Lung (tissue), 12 donors: ENCODE data around the gene LSS. TPM values are rescaled to one million over a fixed set of nuclear protein-coding genes. Genes with fewer than 3 reads are reported as not detected.
A peak's percentile ranks its signal among the peaks of the same experiment; 100 is the strongest.

Source experiments
- ATAC-seq: fragments of 200-7000 bp; cut with Tn5 transposase; one replicate; pipeline ENCODE4 v1.9.1; 2020; ENCODE audit warnings: moderate number of reproducible peaks; ENCODE audit not compliant: insufficient read depth, low FRiP score
- DNase-seq, 3 donors: peaks; one replicate each; pipeline ENCODE4 v3.0.0-alpha.2; 2013 to 2017
- H3K27ac ChIP-seq, 2 donors: one replicate each; pipeline ENCODE4 v1.5.1; 2013; ENCODE audit warnings: mild to moderate bottlenecking in 2 of 2, moderate library complexity in 2 of 2, control low read depth in 1 of 2, inconsistent platforms in 1 of 2, low read depth in 1 of 2, low read length in 1 of 2
- H3K27me3 ChIP-seq, 3 donors: one replicate each; pipeline ENCODE4 v1.5.1; 2013; ENCODE audit warnings: low read length in 2 of 3; ENCODE audit not compliant: control insufficient read depth in 3 of 3, insufficient read depth in 3 of 3
- H3K36me3 ChIP-seq, 4 donors: one replicate each; pipeline ENCODE4 v1.5.1; 2013; ENCODE audit warnings: low read length in 4 of 4, mild to moderate bottlenecking in 1 of 4, moderate library complexity in 1 of 4; ENCODE audit not compliant: control insufficient read depth in 4 of 4, insufficient read depth in 4 of 4
- H3K4me1 ChIP-seq, 5 donors: one replicate each; pipeline ENCODE4 v1.5.1; 2013; ENCODE audit warnings: low read length in 5 of 5, mild to moderate bottlenecking in 2 of 5, moderate library complexity in 1 of 5; ENCODE audit not compliant: control insufficient read depth in 5 of 5, insufficient read depth in 5 of 5
- H3K4me3 ChIP-seq: one replicate; pipeline ENCODE4 v1.5.1; 2013; ENCODE audit warnings: mild to moderate bottlenecking, control low read depth, moderate library complexity
- H3K9ac ChIP-seq, 2 donors: one replicate each; pipeline ENCODE4 v1.5.1; 2013; ENCODE audit warnings: low read length in 2 of 2, control low read depth in 1 of 2; ENCODE audit not compliant: insufficient read depth in 1 of 2
- H3K9me3 ChIP-seq, 4 donors: one replicate each; pipeline ENCODE4 v1.5.1; 2013; ENCODE audit warnings: low read length in 3 of 4, mild to moderate bottlenecking in 1 of 4, moderate library complexity in 1 of 4; ENCODE audit not compliant: control insufficient read depth in 4 of 4, insufficient read depth in 3 of 4
- CTCF ChIP-seq: IDR thresholded peaks from 2 replicates; pipeline ENCODE4 v1.5.1; 2012; ENCODE audit warnings: mild to moderate bottlenecking; ENCODE audit errors: control extremely low read depth, extremely low read depth
- WGBS, 2 donors: extraction: QIAGEN DNeasy Blood & Tissue Kit; methylation state at CpG; one replicate each; pipeline ENCODE4 v1.1.7; 2013; 5-methylcytosine and 5-hydroxymethylcytosine counted together
- polyA plus RNA-seq, 2 donors: library from polyadenylated mRNA; stranded (reverse); fragments of 200-250 nt; gene quantifications; one replicate each; pipeline ENCODE4 v1.2.1, GENCODE V29; 2013
- total RNA-seq, 2 donors: library from RNA; depleted of rRNA in 1 of 2; stranded (reverse); fragments of >200 nt in 1 of 2; gene quantifications; one replicate each; pipeline ENCODE4 v1.2.1, GENCODE V29; 2014 to 2021
- donor health status: control.
- donor health status: control.
- donor health status: Bipolar disorder and iron deficiency.
- donor health status: healthy.
- donor health status: DM: yes; HTN: yes; CAD: no.

The LSS gene
- total and polyA plus RNA-seq, 4 donors = 54.6 to 152 (median 98.8) TPM

- no peaks in the 10 kb centered on the region for H3K27me3 ChIP-seq
- DNase-seq (peak in 1 of 3 donors; percentile 8), ATAC-seq (no peak)
- H3K4me3 ChIP-seq = no peak overlapping the region
- no peak for TF ChIP-seq CTCF
- H3K4me1 ChIP-seq = peaks cover 0 to 13% (median 6%) of the 10 kb centered on the region in 5 donors
- 88 to 91% methylated on average over 47 of the region's 47 CpGs for WGBS, 2 donors
- no peak overlapping the region for H3K9ac ChIP-seq
- no peaks in the 10 kb centered on the region for H3K9me3 ChIP-seq
- H3K36me3 ChIP-seq = peaks cover 0 to 3% (median 0%) of the 10 kb centered on the region in 4 donors
- no peak overlapping the region for H3K27ac ChIP-seq
Measured at GRCh38 chr21:46151261-46151988, 77.1 kb downstream of the LSS start.

DNA sequence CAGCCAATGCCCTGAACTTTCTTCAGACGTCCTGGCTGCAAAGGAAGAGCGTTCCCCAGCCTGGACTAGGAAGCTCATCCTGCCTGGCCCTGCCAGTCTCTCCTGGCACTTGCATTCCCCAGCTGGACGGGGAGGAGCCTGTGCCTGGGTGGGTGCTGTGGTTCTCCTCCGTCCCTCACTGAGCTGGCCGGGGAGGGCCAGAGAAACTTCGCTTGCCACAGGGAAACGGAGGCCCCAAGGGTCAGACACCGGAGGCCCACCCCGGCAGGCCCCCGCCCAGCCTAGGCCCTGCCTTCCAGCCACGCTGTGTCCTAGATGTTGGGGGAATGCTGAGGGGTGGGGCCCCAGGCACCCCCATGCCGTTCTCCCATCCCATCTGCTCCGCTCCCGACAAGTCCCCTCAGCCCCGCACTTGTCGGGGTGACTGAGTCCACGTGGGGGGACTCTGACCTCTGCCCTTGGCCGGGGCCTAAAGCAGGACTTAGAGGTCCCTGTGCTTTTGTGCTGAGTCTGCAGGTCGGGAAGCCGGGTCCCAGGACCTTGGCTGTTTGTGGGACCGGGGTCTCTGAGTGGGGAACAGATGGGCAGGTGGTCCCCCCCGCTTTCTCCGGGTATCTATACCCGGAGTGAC is 78.0 kb downstream of the LSS start:
- no peak for TF ChIP-seq CTCF
- H3K36me3 ChIP-seq = no peaks in the 10 kb centered on the region
- no peak overlapping the region for H3K9ac ChIP-seq
- no peak overlapping the region for H3K27ac ChIP-seq
- WGBS, 2 donors = 86 to 88% methylated on average over 24 of the region's 24 CpGs
- H3K27me3 ChIP-seq = no peaks in the 10 kb centered on the region
- H3K4me3 ChIP-seq = no peak overlapping the region
- H3K4me1 ChIP-seq = peaks cover 0 to 13% (median 6%) of the 10 kb centered on the region in 5 donors
- DNase-seq (peak in 1 of 3 donors; percentile 11), ATAC-seq (no peak)
- H3K9me3 ChIP-seq = no peaks in the 10 kb centered on the region

DNA sequence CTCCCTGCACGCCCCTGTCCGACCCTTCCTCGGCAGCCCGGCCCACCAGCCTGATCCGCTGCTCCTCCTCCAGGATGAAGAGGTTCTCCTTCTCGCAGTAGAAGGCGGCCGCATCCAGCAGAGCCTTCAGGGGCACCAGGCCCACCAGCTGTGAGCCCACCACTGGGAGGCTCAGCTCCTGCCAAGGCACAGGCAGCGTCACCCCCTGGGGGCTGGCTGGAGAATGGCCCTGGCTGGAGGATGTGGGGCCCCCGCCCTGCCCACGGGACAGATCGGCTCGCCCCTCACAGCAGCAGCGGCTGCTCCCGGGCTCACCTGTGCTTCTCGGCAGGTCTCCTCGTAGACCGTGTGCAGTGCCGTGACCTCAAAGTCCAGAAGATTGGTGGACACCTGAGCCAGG is 78.5 kb downstream of the LSS start:
- WGBS, 2 donors = 78 to 86% methylated on average over 18 to 19 of the region's 19 CpGs
- no peak for ATAC-seq

More for the DNA sequence above, 78.5 kb downstream of the LSS start:
- H3K27me3 ChIP-seq = no peaks in the 10 kb centered on the region
- peaks cover 0 to 13% (median 6%) of the 10 kb centered on the region in 5 donors for H3K4me1 ChIP-seq
- H3K36me3 ChIP-seq = no peaks in the 10 kb centered on the region
- H3K9ac ChIP-seq = no peak overlapping the region
- no peak overlapping the region for H3K27ac ChIP-seq
- no peak overlapping the region for H3K4me3 ChIP-seq
- H3K9me3 ChIP-seq = no peaks in the 10 kb centered on the region
- no peak for TF ChIP-seq CTCF
- peak in 1 of 3 donors; percentile 12 for DNase-seq
